ENCODE data around the gene CFAP54. TPM values are rescaled to one million over a fixed set of nuclear protein-coding genes. Genes with fewer than 3 reads are reported as not detected.

Gene CFAP54
- total RNA-seq, 4 donors from 2014 or later = 2.1 to 4.7 (median 3.6) TPM

DNA sequence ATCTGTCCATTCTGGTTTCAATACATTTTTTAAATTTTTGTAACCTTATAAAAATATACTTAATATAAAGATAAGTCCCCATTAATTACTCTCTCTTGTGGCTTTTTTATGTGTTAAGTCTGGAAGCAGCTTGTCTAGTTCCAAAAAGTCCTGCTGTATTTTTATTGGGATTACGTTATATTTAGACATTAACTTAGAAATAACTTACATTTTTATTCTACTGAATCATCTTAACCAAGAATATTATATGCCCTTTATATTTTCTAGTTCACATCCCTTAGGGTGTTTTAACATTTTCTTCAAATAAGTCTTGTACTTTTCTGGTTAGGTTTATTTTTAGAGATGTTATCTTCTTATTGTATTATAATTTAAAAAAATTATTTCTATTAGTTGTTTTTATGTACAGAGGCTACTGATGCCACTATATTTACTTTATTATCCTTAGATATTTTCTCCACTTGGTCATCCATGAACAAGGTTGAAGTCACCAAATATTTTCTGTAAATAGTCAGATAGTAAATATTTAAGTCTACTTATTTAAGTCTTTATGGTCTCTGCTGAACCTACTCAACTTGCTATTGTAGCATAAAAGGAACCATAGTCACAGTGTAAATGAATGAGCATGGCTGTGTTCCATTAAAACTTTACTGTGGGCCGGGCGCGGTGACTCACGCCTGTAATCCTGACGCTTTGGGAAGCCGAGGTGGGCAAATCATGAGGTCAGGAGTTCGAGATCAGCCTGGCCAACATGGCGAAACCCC is 285.3 kb downstream of the CFAP54 start:
- H3K9me3 ChIP-seq = peaks cover 0 to 5% (median 0%) of the 10 kb centered on the region in 3 donors
- ATAC-seq = no peak
- WGBS, 2 donors (ENCODE audit: low coverage in 1 of 2) = 78 to 86% methylated on average over 1 to 8 of the region's 9 CpGs
- H3K4me3 ChIP-seq = no peak overlapping the region
- no peak overlapping the region for H3K27ac ChIP-seq
- no peaks in the 10 kb centered on the region for H3K4me1 ChIP-seq
- no peaks in the 10 kb centered on the region for H3K36me3 ChIP-seq
- TF ChIP-seq POLR2AphosphoS5 (IDR thresholded peaks at IDR 0.05) (no peak), EP300 (IDR thresholded peaks at IDR 0.05) (no peak), POLR2A (IDR thresholded peaks at IDR 0.05) (no peak)
- TF ChIP-seq, protein P1, sequence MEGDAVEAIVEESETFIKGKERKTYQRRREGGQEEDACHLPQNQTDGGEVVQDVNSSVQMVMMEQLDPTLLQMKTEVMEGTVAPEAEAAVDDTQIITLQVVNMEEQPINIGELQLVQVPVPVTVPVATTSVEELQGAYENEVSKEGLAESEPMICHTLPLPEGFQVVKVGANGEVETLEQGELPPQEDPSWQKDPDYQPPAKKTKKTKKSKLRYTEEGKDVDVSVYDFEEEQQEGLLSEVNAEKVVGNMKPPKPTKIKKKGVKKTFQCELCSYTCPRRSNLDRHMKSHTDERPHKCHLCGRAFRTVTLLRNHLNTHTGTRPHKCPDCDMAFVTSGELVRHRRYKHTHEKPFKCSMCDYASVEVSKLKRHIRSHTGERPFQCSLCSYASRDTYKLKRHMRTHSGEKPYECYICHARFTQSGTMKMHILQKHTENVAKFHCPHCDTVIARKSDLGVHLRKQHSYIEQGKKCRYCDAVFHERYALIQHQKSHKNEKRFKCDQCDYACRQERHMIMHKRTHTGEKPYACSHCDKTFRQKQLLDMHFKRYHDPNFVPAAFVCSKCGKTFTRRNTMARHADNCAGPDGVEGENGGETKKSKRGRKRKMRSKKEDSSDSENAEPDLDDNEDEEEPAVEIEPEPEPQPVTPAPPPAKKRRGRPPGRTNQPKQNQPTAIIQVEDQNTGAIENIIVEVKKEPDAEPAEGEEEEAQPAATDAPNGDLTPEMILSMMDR (IDR thresholded peaks at IDR 0.05) = no peak
- no peaks in the 10 kb centered on the region for H3K27me3 ChIP-seq

DNA sequence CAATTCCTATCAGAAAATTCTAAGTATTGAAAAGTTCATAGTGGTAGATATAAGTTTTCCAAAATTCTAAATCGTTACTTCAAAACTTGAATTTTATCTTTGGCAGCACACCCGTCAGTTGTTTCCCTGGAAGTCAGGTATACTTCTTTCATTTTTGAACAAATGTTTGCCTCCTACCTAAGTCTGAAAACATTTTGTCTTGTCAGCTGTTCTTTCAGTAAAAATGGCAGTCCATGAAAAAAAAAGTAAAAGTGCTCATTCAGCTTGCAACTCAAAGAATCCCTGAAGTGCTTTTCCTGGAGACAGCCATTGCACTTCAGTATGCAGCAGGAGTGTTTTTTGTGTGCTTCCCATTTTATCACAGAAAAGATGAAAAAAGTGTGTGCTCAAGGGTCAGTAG is 287.5 kb downstream of the CFAP54 start:
- Histone ChIP-seq H3K4me1 (no peaks in the 10 kb centered on the region), H3K36me3 (no peaks in the 10 kb centered on the region), H3K4me3 (no peak overlapping the region), H3K27ac (no peak overlapping the region), H3K27me3 (no peaks in the 10 kb centered on the region), H3K9me3 (peaks cover 0 to 5% (median 0%) of the 10 kb centered on the region in 3 donors)
- no peak for ATAC-seq
- 90 to 92% methylated on average over 2 of the region's 2 CpGs for WGBS, 2 donors (ENCODE audit: low coverage in 1 of 2)
- TF ChIP-seq, protein P1 (IDR thresholded peaks at IDR 0.05) = no peak
- TF ChIP-seq EP300 (IDR thresholded peaks at IDR 0.05) = no peak
- TF ChIP-seq POLR2AphosphoS5 (IDR thresholded peaks at IDR 0.05) = no peak
- no peak for TF ChIP-seq POLR2A (IDR thresholded peaks at IDR 0.05)

DNA sequence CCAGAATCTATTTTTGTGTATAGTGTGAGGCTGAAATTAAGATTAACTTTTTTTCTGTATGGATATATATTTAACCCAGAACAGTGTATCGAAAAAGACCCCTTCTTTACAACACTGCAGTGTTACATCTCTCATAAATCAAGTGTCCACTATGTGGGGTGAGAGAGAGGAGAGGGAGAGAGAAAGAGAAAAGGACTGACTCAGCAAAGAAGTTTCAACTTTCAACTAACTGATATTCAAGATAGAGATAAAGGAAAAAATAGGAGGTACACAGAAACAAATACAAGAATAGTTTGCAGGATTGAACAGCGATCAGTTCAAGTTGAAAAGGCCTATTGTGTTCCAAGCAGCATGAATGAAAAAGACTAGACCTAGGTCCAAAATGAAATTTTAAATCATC is 291.0 kb downstream of the CFAP54 start:
- ATAC-seq = no peak
- no peak for TF ChIP-seq EP300 (IDR thresholded peaks at IDR 0.05)
- TF ChIP-seq POLR2AphosphoS5 (IDR thresholded peaks at IDR 0.05) = no peak
- TF ChIP-seq, protein P1 (IDR thresholded peaks at IDR 0.05) = no peak
- TF ChIP-seq POLR2A (IDR thresholded peaks at IDR 0.05) = no peak
- H3K36me3 ChIP-seq = no peaks in the 10 kb centered on the region
- WGBS, 2 donors (ENCODE audit: low coverage in 1 of 2) = 74 to 76% methylated on average over 2 of the region's 2 CpGs
- no peak overlapping the region for H3K4me3 ChIP-seq
- no peaks in the 10 kb centered on the region for H3K9me3 ChIP-seq
- no peaks in the 10 kb centered on the region for H3K27me3 ChIP-seq
- H3K27ac ChIP-seq = no peak overlapping the region
- no peaks in the 10 kb centered on the region for H3K4me1 ChIP-seq

DNA sequence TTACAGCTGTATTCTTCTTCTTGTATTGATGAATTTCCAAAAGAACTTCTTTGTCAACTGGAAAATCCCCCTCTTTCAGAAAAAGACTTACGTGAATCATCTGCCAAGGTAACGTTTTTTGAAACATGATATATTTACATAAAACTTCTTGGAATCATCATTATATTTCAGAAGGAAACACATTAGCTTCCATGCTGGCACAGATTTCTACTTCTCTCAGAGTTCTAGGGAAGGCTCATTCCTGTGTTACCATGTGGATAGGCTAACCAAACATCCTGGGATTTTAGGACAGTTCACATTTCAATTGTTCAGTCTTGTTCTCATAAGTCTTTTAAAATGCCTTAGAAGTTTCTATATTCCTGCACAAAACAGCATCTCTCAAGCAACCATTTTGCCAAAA is 297.4 kb downstream of the CFAP54 start:
- H3K9me3 ChIP-seq = no peaks in the 10 kb centered on the region
- H3K36me3 ChIP-seq = no peaks in the 10 kb centered on the region
- WGBS, 2 donors (ENCODE audit: low coverage in 1 of 2) = 9 to 19% methylated on average over 2 of the region's 2 CpGs
- ATAC-seq = no peak
- no peaks in the 10 kb centered on the region for H3K27me3 ChIP-seq
- H3K27ac ChIP-seq = no peak overlapping the region
- H3K4me1 ChIP-seq = no peaks in the 10 kb centered on the region
- no peak overlapping the region for H3K4me3 ChIP-seq
- no peak for TF ChIP-seq POLR2AphosphoS5 (IDR thresholded peaks at IDR 0.05)
- TF ChIP-seq POLR2A (IDR thresholded peaks at IDR 0.05) = no peak
- TF ChIP-seq EP300 (IDR thresholded peaks at IDR 0.05) = no peak
- TF ChIP-seq, protein P1 (IDR thresholded peaks at IDR 0.05) = no peak

DNA sequence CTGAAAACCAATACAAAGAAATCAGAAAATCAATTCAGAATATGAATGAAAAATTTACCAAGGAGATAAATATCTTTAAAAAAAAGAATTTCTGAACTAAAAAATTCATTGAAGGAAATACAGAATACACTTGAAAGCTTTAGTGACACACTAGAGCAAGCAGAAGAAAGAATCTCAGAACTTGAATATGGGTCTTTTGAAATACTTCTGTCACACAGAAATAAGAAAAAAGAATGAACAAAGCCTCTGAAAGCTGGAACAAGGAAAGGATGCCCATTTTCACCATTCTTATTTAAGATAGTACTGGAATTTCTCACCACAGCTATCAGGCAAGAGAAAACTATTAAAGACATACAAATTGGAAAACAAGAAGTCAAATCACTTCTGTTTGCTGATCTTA is 314.6 kb downstream of the CFAP54 start:
- Histone ChIP-seq H3K27me3 (no peaks in the 10 kb centered on the region), H3K4me1 (no peaks in the 10 kb centered on the region), H3K9me3 (peaks cover 0 to 16% (median 0%) of the 10 kb centered on the region in 3 donors), H3K27ac (no peak overlapping the region), H3K36me3 (no peaks in the 10 kb centered on the region), H3K4me3 (no peak overlapping the region)
- no peak for ATAC-seq
- TF ChIP-seq, protein P1 (IDR thresholded peaks at IDR 0.05) = no peak
- TF ChIP-seq POLR2AphosphoS5 (IDR thresholded peaks at IDR 0.05) = no peak
- no peak for TF ChIP-seq POLR2A (IDR thresholded peaks at IDR 0.05)
- no peak for TF ChIP-seq EP300 (IDR thresholded peaks at IDR 0.05)
